ENCODE measurements around the gene NSMCE3. TPM values are rescaled to one million over a fixed set of nuclear protein-coding genes. Genes with fewer than 3 reads are reported as not detected.

NSMCE3 gene
- total RNA-seq, 1 donor from 2014 or later, result 8.2 TPM

DNA sequence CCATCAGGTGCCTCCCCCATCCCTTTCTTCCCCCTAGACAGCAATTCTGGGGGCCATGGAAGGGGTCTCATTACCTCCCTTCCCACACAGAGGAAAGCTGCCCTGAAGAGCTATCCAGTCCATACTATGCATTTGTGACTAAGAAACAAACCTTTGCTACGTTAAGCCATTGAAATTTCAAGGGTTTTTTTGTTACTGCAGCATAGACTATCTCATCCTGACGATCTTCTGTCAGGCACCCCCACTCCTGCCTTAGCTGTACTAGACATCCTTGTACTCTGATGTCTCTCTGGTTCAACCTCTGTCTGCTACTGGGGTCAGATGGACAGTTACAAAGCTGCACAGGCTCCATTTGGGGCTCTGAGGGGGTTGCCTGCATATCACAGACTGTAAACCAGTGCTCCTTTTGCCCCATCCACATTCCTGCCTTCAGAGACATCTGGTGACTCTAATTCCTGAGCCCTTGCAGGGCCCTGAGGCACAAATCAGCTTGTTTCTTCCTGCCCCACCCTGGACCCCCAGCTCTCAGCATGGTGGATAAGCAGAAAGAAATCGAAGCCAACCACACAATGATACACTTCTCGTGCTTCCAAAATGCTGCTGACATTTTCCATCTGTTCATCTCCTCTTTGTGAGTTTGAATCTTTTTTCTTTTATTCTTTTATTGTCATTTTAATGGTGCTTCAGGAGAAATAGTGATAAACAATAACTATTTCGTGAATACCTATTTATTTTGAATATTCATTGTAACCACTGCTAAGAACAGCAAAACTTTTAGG lies 21.6 kb upstream of the NSMCE3 start:
- Mint-ChIP-seq H3K9me3 (no peaks in the 10 kb centered on the region), H3K36me3 (no peaks in the 10 kb centered on the region), H3K4me1 (ENCODE audit: unreplicated experiment) (no peaks in the 10 kb centered on the region), H3K27ac (no peak overlapping the region), H3K4me3 (no peak overlapping the region), H3K27me3 (peaks cover 5% of the 10 kb centered on the region)
- DNase-seq (ENCODE audit: extremely low spot score, unreplicated experiment), result no peak
- TF ChIP-seq, protein P1, sequence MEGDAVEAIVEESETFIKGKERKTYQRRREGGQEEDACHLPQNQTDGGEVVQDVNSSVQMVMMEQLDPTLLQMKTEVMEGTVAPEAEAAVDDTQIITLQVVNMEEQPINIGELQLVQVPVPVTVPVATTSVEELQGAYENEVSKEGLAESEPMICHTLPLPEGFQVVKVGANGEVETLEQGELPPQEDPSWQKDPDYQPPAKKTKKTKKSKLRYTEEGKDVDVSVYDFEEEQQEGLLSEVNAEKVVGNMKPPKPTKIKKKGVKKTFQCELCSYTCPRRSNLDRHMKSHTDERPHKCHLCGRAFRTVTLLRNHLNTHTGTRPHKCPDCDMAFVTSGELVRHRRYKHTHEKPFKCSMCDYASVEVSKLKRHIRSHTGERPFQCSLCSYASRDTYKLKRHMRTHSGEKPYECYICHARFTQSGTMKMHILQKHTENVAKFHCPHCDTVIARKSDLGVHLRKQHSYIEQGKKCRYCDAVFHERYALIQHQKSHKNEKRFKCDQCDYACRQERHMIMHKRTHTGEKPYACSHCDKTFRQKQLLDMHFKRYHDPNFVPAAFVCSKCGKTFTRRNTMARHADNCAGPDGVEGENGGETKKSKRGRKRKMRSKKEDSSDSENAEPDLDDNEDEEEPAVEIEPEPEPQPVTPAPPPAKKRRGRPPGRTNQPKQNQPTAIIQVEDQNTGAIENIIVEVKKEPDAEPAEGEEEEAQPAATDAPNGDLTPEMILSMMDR (conservative IDR thresholded peaks at IDR 0.05), result no peak

GRCh38 chr15:29289173-29289572 lies 19.6 kb upstream of the NSMCE3 start:
- no peaks in the 10 kb centered on the region for H3K9me3 Mint-ChIP-seq
- peaks cover 14% of the 10 kb centered on the region for H3K27me3 Mint-ChIP-seq
- TF ChIP-seq, protein P1 (conservative IDR thresholded peaks at IDR 0.05), result no peak
- DNase-seq (ENCODE audit: extremely low spot score, unreplicated experiment), result no peak
- no peak overlapping the region for H3K27ac Mint-ChIP-seq
- H3K36me3 Mint-ChIP-seq, result no peaks in the 10 kb centered on the region
- H3K4me1 Mint-ChIP-seq (ENCODE audit: unreplicated experiment), result no peaks in the 10 kb centered on the region
- H3K4me3 Mint-ChIP-seq, result no peak overlapping the region

GRCh38 chr15:29285386-29285785 lies 15.8 kb upstream of the NSMCE3 start:
- DNase-seq (ENCODE audit: extremely low spot score, unreplicated experiment), result no peak

GRCh38 chr15:29283381-29283780 lies 13.8 kb upstream of the NSMCE3 start:
- Mint-ChIP-seq H3K27me3 (peaks cover 14% of the 10 kb centered on the region), H3K27ac (no peak overlapping the region), H3K4me3 (no peak overlapping the region), H3K9me3 (no peaks in the 10 kb centered on the region), H3K4me1 (ENCODE audit: unreplicated experiment) (no peaks in the 10 kb centered on the region), H3K36me3 (no peaks in the 10 kb centered on the region)
- TF ChIP-seq, protein P1 (conservative IDR thresholded peaks at IDR 0.05), result no peak
- no peak for DNase-seq (ENCODE audit: extremely low spot score, unreplicated experiment)

More at GRCh38 chr15:29285386-29285785, 15.8 kb upstream of the NSMCE3 start:
- no peak overlapping the region for H3K27ac Mint-ChIP-seq
- H3K27me3 Mint-ChIP-seq, result peaks cover 14% of the 10 kb centered on the region
- TF ChIP-seq, protein P1 (conservative IDR thresholded peaks at IDR 0.05), result no peak
- no peak overlapping the region for H3K4me3 Mint-ChIP-seq
- no peaks in the 10 kb centered on the region for H3K4me1 Mint-ChIP-seq (ENCODE audit: unreplicated experiment)
- no peaks in the 10 kb centered on the region for H3K9me3 Mint-ChIP-seq
- H3K36me3 Mint-ChIP-seq, result no peaks in the 10 kb centered on the region

- no peak overlapping the region for H3K27ac Mint-ChIP-seq
- H3K36me3 Mint-ChIP-seq, result no peaks in the 10 kb centered on the region
Measured at GRCh38 chr15:29280514-29280913, 10.9 kb upstream of the NSMCE3 start.

More at GRCh38 chr15:29280514-29280913, 10.9 kb upstream of the NSMCE3 start:
- Mint-ChIP-seq H3K9me3 (no peaks in the 10 kb centered on the region), H3K4me3 (no peak overlapping the region), H3K4me1 (ENCODE audit: unreplicated experiment) (no peaks in the 10 kb centered on the region), H3K27me3 (peaks cover 5% of the 10 kb centered on the region)
- no peak for DNase-seq (ENCODE audit: extremely low spot score, unreplicated experiment)
- TF ChIP-seq, protein P1 (conservative IDR thresholded peaks at IDR 0.05), result no peak
